B cell (primary cell): Measurements from ENCODE around the gene EPHB1. TPM values are rescaled to one million over a fixed set of nuclear protein-coding genes. Genes with fewer than 3 reads are reported as not detected.

Source experiments
- ATAC-seq: fragments of 200-7000 bp; cut with Tn5 transposase; one replicate; pipeline ENCODE4 v1.10.0; 2021; ENCODE audit warnings: low read depth, mild to moderate bottlenecking, moderate number of reproducible peaks, moderate library complexity
- CTCF ChIA-PET: fragments of 350-600 bp; sonication (Branson Sonifier 250); formaldehyde crosslinking; loops from one replicate; lab custom pipeline; 2021; ENCODE audit warnings: antibody characterized with exemption, inconsistent platforms; lab: Charles Lee
- POLR2A ChIA-PET: fragments of 350-600 bp; sonication (Branson Sonifier 250); formaldehyde crosslinking; loops from one replicate; lab custom pipeline; 2021; ENCODE audit warnings: antibody characterized with exemption; lab: Charles Lee
- DNase-seq: peaks from one replicate; pipeline ENCODE4 v3.0.0; 2013
- H2AFZ ChIP-seq: 2 replicates; pipeline ENCODE4 v1.6.1; 2012; ENCODE audit warnings: mild to moderate bottlenecking, low read depth, low read length; ENCODE audit not compliant: insufficient read depth, poor library complexity, severe bottlenecking
- H3K27ac ChIP-seq, 2 donors: 1 replicate in 1 of 2; 2 replicates in 1 of 2; pipeline ENCODE4 v1.5.1; 2012 to 2013; ENCODE audit warnings: low read length in 2 of 2, mild to moderate bottlenecking in 2 of 2, moderate library complexity in 1 of 2
- H3K27me3 ChIP-seq, 4 experiments: fragments of 200-600 bp in 1 of 4; sonication (generic) in 1 of 4; replicated peaks in 1 of 4; 1 replicate in 2 of 4; 2 replicates in 2 of 4; pipeline versions ENCODE4 v1.6.1 to v1.7.0; 2013 to 2016; ENCODE audit warnings: low read length in 3 of 4, mild to moderate bottlenecking in 2 of 4, mixed read lengths in 1 of 4, moderate library complexity in 1 of 4; ENCODE audit not compliant: insufficient read depth in 4 of 4, control insufficient read depth in 3 of 4; ENCODE audit errors: control extremely low read depth in 1 of 4
- H3K36me3 ChIP-seq, 2 experiments: replicated peaks in 1 of 2; 1 replicate in 1 of 2; 2 replicates in 1 of 2; pipeline versions ENCODE4 v1.6.1 to v1.7.1; 2013; ENCODE audit warnings: low read length in 1 of 2; ENCODE audit not compliant: insufficient read depth in 2 of 2, control insufficient read depth in 1 of 2; ENCODE audit errors: control extremely low read depth in 1 of 2, extremely low read depth in 1 of 2
- H3K4me1 ChIP-seq, 2 donors: fragments of 200-600 bp in 1 of 2; sonication (generic) in 1 of 2; 1 replicate in 1 of 2; 2 replicates in 1 of 2; pipeline versions ENCODE4 v1.5.1 to v1.6.1; 2013 to 2017; ENCODE audit warnings: low read length in 2 of 2; ENCODE audit not compliant: control insufficient read depth in 2 of 2, insufficient read depth in 2 of 2
- H3K4me2 ChIP-seq: replicated peaks from 2 replicates; pipeline ENCODE3; 2012; ENCODE audit warnings: mild to moderate bottlenecking, low read depth, low read length; ENCODE audit not compliant: poor library complexity, severe bottlenecking
- H3K4me3 ChIP-seq, 5 experiments: fragments of 200-600 bp in 1 of 5; sonication (generic) in 1 of 5; 1 replicate in 3 of 5; 2 replicates in 2 of 5; pipeline versions ENCODE4 v1.5.1 to v1.7.0; 2011 to 2016; ENCODE audit warnings: low read length in 4 of 5, mild to moderate bottlenecking in 4 of 5, low read depth in 2 of 5, control low read depth in 1 of 5, moderate library complexity in 1 of 5; ENCODE audit not compliant: insufficient read depth in 1 of 5; ENCODE audit errors: control extremely low read depth in 1 of 5, extremely low read depth in 1 of 5
- H3K79me2 ChIP-seq: fragments of 200-600 bp; sonication (generic); one replicate; pipeline ENCODE4 v1.6.0; 2016; ENCODE audit warnings: low read length; ENCODE audit not compliant: control insufficient read depth, insufficient read depth
- H3K9ac ChIP-seq: fragments of 200-600 bp; sonication (generic); 2 replicates; pipeline ENCODE4 v1.6.1; 2017; ENCODE audit warnings: mild to moderate bottlenecking, low read length, moderate library complexity
- H3K9me3 ChIP-seq, 3 donors: one replicate each; pipeline versions ENCODE4 v1.6.1 to v1.7.1; 2013; ENCODE audit warnings: low read length in 2 of 3; ENCODE audit not compliant: control insufficient read depth in 2 of 3, insufficient read depth in 1 of 3; ENCODE audit errors: control extremely low read depth in 1 of 3
- H4K20me1 ChIP-seq: 2 replicates; pipeline ENCODE4 v1.6.0; 2012; ENCODE audit warnings: mild to moderate bottlenecking, low read length; ENCODE audit not compliant: insufficient read depth, control insufficient read depth, poor library complexity, severe bottlenecking
- H3K27ac Mint-ChIP-seq: one replicate; pipeline ENCODE4 v1.8.0; 2021; ENCODE audit warnings: mixed read lengths
- H3K27me3 Mint-ChIP-seq: one replicate; pipeline ENCODE4 v1.8.0; 2021; ENCODE audit warnings: mixed read lengths
- H3K4me1 Mint-ChIP-seq: one replicate; pipeline ENCODE4 v1.8.0; 2021; ENCODE audit warnings: mixed read lengths
- H3K4me3 Mint-ChIP-seq: one replicate; pipeline ENCODE4 v1.8.0; 2021; ENCODE audit warnings: mixed read lengths
- H3K9me3 Mint-ChIP-seq: one replicate; pipeline ENCODE4 v1.8.0; 2022; ENCODE audit warnings: mixed read lengths; ENCODE audit not compliant: insufficient read depth
- CTCF ChIP-seq: fragments of 200-600 bp; IDR thresholded peaks from one replicate; pipeline ENCODE4 v1.8.0; 2022; ENCODE audit warnings: antibody characterized with exemption, mild to moderate bottlenecking
- EZH2 ChIP-seq: IDR thresholded peaks from 2 replicates; pipeline ENCODE4 v1.6.1; 2012; ENCODE audit warnings: borderline replicate concordance, low read depth, mild to moderate bottlenecking, moderate library complexity, low read length; ENCODE audit not compliant: insufficient read depth, poor library complexity, severe bottlenecking
- WGBS: methylation state at CpG from one replicate; pipeline ENCODE4 v1.1.5; 2013; ENCODE audit warnings: missing lambda C conversion rate; ENCODE audit not compliant: insufficient coverage; 5-methylcytosine and 5-hydroxymethylcytosine counted together
- intact Hi-C: fragments of 100-400 bp; cut with micrococcal nuclease; formaldehyde crosslinking; loops from one replicate; pipeline ENCODE4 v1.10.0; 2022
- polyA plus RNA-seq: library from polyadenylated mRNA; depleted of rRNA; stranded (reverse); fragments of >200 nt; gene quantifications from 2 replicates; pipeline ENCODE4 v1.2.3, GENCODE V29; 2012
- total RNA-seq, 2 donors: library from RNA; stranded (reverse); fragments of 120-200 nt in 1 of 2; gene quantifications; 1 replicate in 1 of 2; 2 replicates in 1 of 2; pipeline versions ENCODE4 v1.2.3 to v1.2.4, GENCODE V29; 2013 to 2022

The EPHB1 gene
- total and polyA plus RNA-seq, 2 donors (not counting 1 experiment from before 2014, with no cell fraction given): 0.01 TPM; not detected in 1

GRCh38 chr3:134918441-134918840, 123.4 kb downstream of the EPHB1 start:
- peaks cover 0 to 6% (median 0%) of the 10 kb centered on the region in 3 donors for H3K9me3 ChIP-seq
- H3K27me3 Mint-ChIP-seq: no peaks in the 10 kb centered on the region
- H3K27ac ChIP-seq: no peak overlapping the region
- H3K4me3 Mint-ChIP-seq: no peak overlapping the region
- intact Hi-C loops: no loop called here
- H3K36me3 ChIP-seq: no peaks in the 10 kb centered on the region
- ATAC-seq: no peak
- H3K9ac ChIP-seq: no peak overlapping the region
- no peak overlapping the region for H2AFZ ChIP-seq
- no peaks in the 10 kb centered on the region for H4K20me1 ChIP-seq
- H3K79me2 ChIP-seq: no peaks in the 10 kb centered on the region
- no peak overlapping the region for H3K27ac Mint-ChIP-seq
- no peak for DNase-seq
- no CpG with 5 or more reads among the region's 1 CpG for WGBS
- H3K27me3 ChIP-seq: no peaks in the 10 kb centered on the region
- ChIA-PET CTCF (no interaction called here), POLR2A (no interaction called here)
- TF ChIP-seq EZH2 (no peak), CTCF (no peak)
- no peaks in the 10 kb centered on the region for H3K9me3 Mint-ChIP-seq
- no peak overlapping the region for H3K4me2 ChIP-seq
- no peak overlapping the region for H3K4me3 ChIP-seq
- H3K4me1 ChIP-seq: no peaks in the 10 kb centered on the region
- H3K4me1 Mint-ChIP-seq: peaks cover 8% of the 10 kb centered on the region

- H3K79me2 ChIP-seq: no peaks in the 10 kb centered on the region
- H3K9me3 ChIP-seq: peaks cover 0 to 18% (median 3%) of the 10 kb centered on the region in 3 donors
- H4K20me1 ChIP-seq: no peaks in the 10 kb centered on the region
- Mint-ChIP-seq H3K9me3 (peaks cover 4% of the 10 kb centered on the region), H3K4me3 (no peak overlapping the region), H3K4me1 (peaks cover 8% of the 10 kb centered on the region), H3K27me3 (no peaks in the 10 kb centered on the region), H3K27ac (no peak overlapping the region)
- TF ChIP-seq EZH2: no peak
- no peak for TF ChIP-seq CTCF
- POLR2A ChIA-PET: no interaction called here
- peaks cover 0 to 2% (median 0%) of the 10 kb centered on the region in 4 experiments for H3K27me3 ChIP-seq
- H3K36me3 ChIP-seq: no peaks in the 10 kb centered on the region
- no peak overlapping the region for H3K9ac ChIP-seq
- DNase-seq (no peak), ATAC-seq (no peak)
- CTCF ChIA-PET: no interaction called here
- intact Hi-C loops: no loop called here
- H3K4me2 ChIP-seq: no peak overlapping the region
- no peak overlapping the region for H2AFZ ChIP-seq
- 100% methylated on average over 2 of the region's 3 CpGs for WGBS
- no peak overlapping the region for H3K27ac ChIP-seq
- H3K4me3 ChIP-seq: no peak overlapping the region
- H3K4me1 ChIP-seq: no peaks in the 10 kb centered on the region
Observed at GRCh38 chr3:134922101-134922500, 127.0 kb downstream of the EPHB1 start.
